ENCODE data around the gene NKTR.

The NKTR gene

GRCh38 chr3:42688487-42689420 is 88.3 kb downstream of the NKTR start:
- Histone ChIP-seq H3K4me3 (ENCODE audit: low read depth, low read length) (no peak overlapping the region), H3K36me3 (replicated peaks) (no peaks in the 10 kb centered on the region), H3K27me3 (replicated peaks) (peaks cover 13% of the 10 kb centered on the region), H3K27ac (no peak overlapping the region)
- in situ Hi-C loops (cut with HindIII; ENCODE audit: low pct_ligation_motif_present, low sequenced_read_pairs), result no loop called here
- no peak for TF ChIP-seq CTCF (IDR thresholded peaks at IDR 0.05; ENCODE audit: low read depth, low read length, missing control alignments)
- no peak for DNase-seq

- Histone ChIP-seq H3K27ac (no peak overlapping the region), H3K27me3 (replicated peaks) (peaks cover 13% of the 10 kb centered on the region), H3K4me3 (ENCODE audit: low read depth, low read length) (no peak overlapping the region), H3K36me3 (replicated peaks) (no peaks in the 10 kb centered on the region)
- in situ Hi-C loops (cut with HindIII; ENCODE audit: low pct_ligation_motif_present, low sequenced_read_pairs), result no loop called here
- DNase-seq, result no peak
- no peak for TF ChIP-seq CTCF (IDR thresholded peaks at IDR 0.05; ENCODE audit: low read depth, low read length, missing control alignments)
Measured at GRCh38 chr3:42689421-42690014, 89.0 kb downstream of the NKTR start.

- Histone ChIP-seq H3K4me3 (ENCODE audit: low read depth, low read length) (no peak overlapping the region), H3K27me3 (replicated peaks) (peaks cover 13% of the 10 kb centered on the region), H3K27ac (no peak overlapping the region), H3K36me3 (replicated peaks) (no peaks in the 10 kb centered on the region)
- in situ Hi-C loops (cut with HindIII; ENCODE audit: low pct_ligation_motif_present, low sequenced_read_pairs), result no loop called here
- no peak for TF ChIP-seq CTCF (IDR thresholded peaks at IDR 0.05; ENCODE audit: low read depth, low read length, missing control alignments)
- no peak for DNase-seq
Measured at GRCh38 chr3:42690191-42690590, 89.7 kb downstream of the NKTR start.

GRCh38 chr3:42690766-42691680 is 90.5 kb downstream of the NKTR start:
- Histone ChIP-seq H3K27me3 (replicated peaks) (peaks cover 10% of the 10 kb centered on the region), H3K36me3 (replicated peaks) (no peaks in the 10 kb centered on the region), H3K4me3 (ENCODE audit: low read depth, low read length) (no peak overlapping the region), H3K27ac (no peak overlapping the region)
- TF ChIP-seq CTCF (IDR thresholded peaks at IDR 0.05; ENCODE audit: low read depth, low read length, missing control alignments), result no peak
- DNase-seq, result no peak
- in situ Hi-C loops (cut with HindIII; ENCODE audit: low pct_ligation_motif_present, low sequenced_read_pairs), result no loop called here

GRCh38 chr3:42691816-42692666 is 91.6 kb downstream of the NKTR start:
- DNase-seq, result no peak
- no peak for TF ChIP-seq CTCF (IDR thresholded peaks at IDR 0.05; ENCODE audit: low read depth, low read length, missing control alignments)
- in situ Hi-C loops (cut with HindIII; ENCODE audit: low pct_ligation_motif_present, low sequenced_read_pairs), result no loop called here
- H3K27me3 ChIP-seq (replicated peaks), result peaks cover 11% of the 10 kb centered on the region
- H3K4me3 ChIP-seq (ENCODE audit: low read depth, low read length), result no peak overlapping the region
- H3K36me3 ChIP-seq (replicated peaks), result no peaks in the 10 kb centered on the region
- H3K27ac ChIP-seq, result no peak overlapping the region
